HAP-1 (cell line): ENCODE data around the gene VPS13C.

Experiments
- DNase-seq, 2 experiments: peaks; one replicate each; pipeline ENCODE4 v3.0.0-alpha.2; 2016 to 2020; ENCODE audit warnings: low spot score in 2 of 2
- H3K27me3 ChIP-seq: fragments of 250-450 bp; sonication (Bioruptor Pico); 2 replicates; pipeline ENCODE4 v1.5.1; 2020; ENCODE audit warnings: low read depth, mild to moderate bottlenecking, moderate library complexity
- H3K36me3 ChIP-seq: fragments of 250-450 bp; sonication (Bioruptor Pico); replicated peaks from 2 replicates; pipeline ENCODE4 v1.5.1; 2020; ENCODE audit warnings: mild to moderate bottlenecking
- H3K4me1 ChIP-seq: fragments of 250-450 bp; sonication (Bioruptor Pico); 2 replicates; pipeline ENCODE4 v1.5.1; 2020; ENCODE audit warnings: mild to moderate bottlenecking
- H3K4me3 ChIP-seq: fragments of 250-450 bp; sonication (Bioruptor Pico); 2 replicates; pipeline ENCODE4 v1.5.1; 2020; ENCODE audit warnings: mild to moderate bottlenecking, moderate library complexity
- H3K9me3 ChIP-seq: fragments of 250-450 bp; sonication (Bioruptor Pico); 2 replicates; pipeline ENCODE4 v1.5.1; 2020; ENCODE audit warnings: mild to moderate bottlenecking, moderate library complexity
- in situ Hi-C: fragments of 300-500 bp; cut with MboI; formaldehyde crosslinking; loops from 3 replicates; pipeline ENCODE4 v1.14.3; 2020; ENCODE audit warnings: low sequenced_read_pairs, inconsistent platforms, mixed read lengths

The VPS13C gene

GRCh38 chr15:62060113-62060895 lies at the start of gene VPS13C:
Gene VPS13C (minus strand): TSS chr15:62060447. CDS start chr15:62060374, 73 bp downstream.
- H3K27me3 ChIP-seq: no peaks in the 10 kb centered on the region
- peak within 1 kb of the TSS; percentile 88 for H3K4me3 ChIP-seq
- H3K36me3 ChIP-seq: no peaks in the 10 kb centered on the region; the same call in 1 of the 2 replicates
- peaks cover 22% of the 10 kb centered on the region for H3K4me1 ChIP-seq
- DNase-seq: peak; percentile 98 to 100
- in situ Hi-C loops: loop anchor here (10.0 kb wide), 1 partner anchor 196 kb away; no protein-coding TSS in a partner anchor
- no peaks in the 10 kb centered on the region for H3K9me3 ChIP-seq

GRCh38 chr15:62109437-62109836 lies 49.2 kb upstream of the VPS13C start:
- in situ Hi-C loops: no loop called here
- Histone ChIP-seq H3K36me3 (no peaks in the 10 kb centered on the region), H3K4me1 (no peaks in the 10 kb centered on the region), H3K27me3 (no peaks in the 10 kb centered on the region), H3K4me3 (no peak overlapping the region), H3K9me3 (no peaks in the 10 kb centered on the region)
- no peak for DNase-seq

GRCh38 chr15:62108411-62108810 lies 48.2 kb upstream of the VPS13C start:
- H3K9me3 ChIP-seq: no peaks in the 10 kb centered on the region
- no peaks in the 10 kb centered on the region for H3K36me3 ChIP-seq
- H3K4me3 ChIP-seq: no peak overlapping the region
- DNase-seq: no peak
- no peaks in the 10 kb centered on the region for H3K4me1 ChIP-seq
- H3K27me3 ChIP-seq: no peaks in the 10 kb centered on the region
- in situ Hi-C loops: no loop called here

- in situ Hi-C loops: no loop called here
- no peak for DNase-seq
These were observed 47.4 kb upstream of the VPS13C start for GRCh38 chr15:62107571-62108121.

GRCh38 chr15:62106096-62106495 lies 45.8 kb upstream of the VPS13C start:
- no peaks in the 10 kb centered on the region for H3K27me3 ChIP-seq
- H3K36me3 ChIP-seq: no peaks in the 10 kb centered on the region
- no peaks in the 10 kb centered on the region for H3K4me1 ChIP-seq
- no peak for DNase-seq
- H3K4me3 ChIP-seq: no peak overlapping the region
- in situ Hi-C loops: no loop called here
- no peaks in the 10 kb centered on the region for H3K9me3 ChIP-seq

More at GRCh38 chr15:62107571-62108121, 47.4 kb upstream of the VPS13C start:
- Histone ChIP-seq H3K36me3 (no peaks in the 10 kb centered on the region), H3K9me3 (no peaks in the 10 kb centered on the region), H3K4me3 (no peak overlapping the region), H3K4me1 (no peaks in the 10 kb centered on the region), H3K27me3 (no peaks in the 10 kb centered on the region)

GRCh38 chr15:62105266-62105665 lies 45.0 kb upstream of the VPS13C start:
- Histone ChIP-seq H3K9me3 (no peaks in the 10 kb centered on the region), H3K4me1 (no peaks in the 10 kb centered on the region), H3K4me3 (no peak overlapping the region), H3K36me3 (no peaks in the 10 kb centered on the region), H3K27me3 (no peaks in the 10 kb centered on the region)
- in situ Hi-C loops: no loop called here
- no peak for DNase-seq

GRCh38 chr15:62104846-62105245 lies 44.6 kb upstream of the VPS13C start:
- no peaks in the 10 kb centered on the region for H3K9me3 ChIP-seq
- H3K36me3 ChIP-seq: no peaks in the 10 kb centered on the region
- H3K27me3 ChIP-seq: no peaks in the 10 kb centered on the region
- no peak overlapping the region for H3K4me3 ChIP-seq
- in situ Hi-C loops: no loop called here
- no peaks in the 10 kb centered on the region for H3K4me1 ChIP-seq
- DNase-seq: no peak

- H3K4me3 ChIP-seq: no peak overlapping the region
- no peaks in the 10 kb centered on the region for H3K4me1 ChIP-seq
- no peaks in the 10 kb centered on the region for H3K36me3 ChIP-seq
- DNase-seq: no peak
- in situ Hi-C loops: no loop called here
- H3K9me3 ChIP-seq: no peaks in the 10 kb centered on the region
- no peaks in the 10 kb centered on the region for H3K27me3 ChIP-seq
These were observed 44.2 kb upstream of the VPS13C start for GRCh38 chr15:62104401-62104800.

- Histone ChIP-seq H3K9me3 (no peaks in the 10 kb centered on the region), H3K27me3 (no peaks in the 10 kb centered on the region), H3K36me3 (no peaks in the 10 kb centered on the region), H3K4me1 (no peaks in the 10 kb centered on the region), H3K4me3 (no peak overlapping the region)
- in situ Hi-C loops: no loop called here
- no peak for DNase-seq
These were observed 43.2 kb upstream of the VPS13C start for GRCh38 chr15:62103431-62103830.

GRCh38 chr15:62099094-62099601 lies 38.9 kb upstream of the VPS13C start:
- no peaks in the 10 kb centered on the region for H3K4me1 ChIP-seq
- no peak for DNase-seq
- no peak overlapping the region for H3K4me3 ChIP-seq
- no peaks in the 10 kb centered on the region for H3K9me3 ChIP-seq
- in situ Hi-C loops: no loop called here
- H3K27me3 ChIP-seq: no peaks in the 10 kb centered on the region
- no peaks in the 10 kb centered on the region for H3K36me3 ChIP-seq

- no peaks in the 10 kb centered on the region for H3K36me3 ChIP-seq
- in situ Hi-C loops: no loop called here
- H3K4me1 ChIP-seq: no peaks in the 10 kb centered on the region
- no peak overlapping the region for H3K4me3 ChIP-seq
- no peaks in the 10 kb centered on the region for H3K9me3 ChIP-seq
- H3K27me3 ChIP-seq: peaks cover 6% of the 10 kb centered on the region; the same call in 1 of the 2 replicates
- DNase-seq: no peak
These were observed 34.1 kb upstream of the VPS13C start for GRCh38 chr15:62094388-62094787.

GRCh38 chr15:62093809-62094208 lies 33.6 kb upstream of the VPS13C start:
- Histone ChIP-seq H3K36me3 (no peaks in the 10 kb centered on the region), H3K9me3 (no peaks in the 10 kb centered on the region), H3K4me3 (no peak overlapping the region), H3K4me1 (no peaks in the 10 kb centered on the region), H3K27me3 (peaks cover 6% of the 10 kb centered on the region; the same call in 1 of the 2 replicates)
- in situ Hi-C loops: no loop called here
- no peak for DNase-seq

GRCh38 chr15:62090988-62091387 lies 30.7 kb upstream of the VPS13C start:
- Histone ChIP-seq H3K27me3 (peaks cover 6% of the 10 kb centered on the region; the same call in 1 of the 2 replicates), H3K4me1 (no peaks in the 10 kb centered on the region), H3K9me3 (no peaks in the 10 kb centered on the region), H3K36me3 (no peaks in the 10 kb centered on the region), H3K4me3 (no peak overlapping the region)
- in situ Hi-C loops: no loop called here
- DNase-seq: no peak

- Histone ChIP-seq H3K36me3 (no peaks in the 10 kb centered on the region), H3K4me3 (no peak overlapping the region), H3K9me3 (no peaks in the 10 kb centered on the region), H3K4me1 (no peaks in the 10 kb centered on the region), H3K27me3 (peaks cover 6% of the 10 kb centered on the region; the same call in 1 of the 2 replicates)
- DNase-seq: no peak
- in situ Hi-C loops: no loop called here
These were observed 29.4 kb upstream of the VPS13C start for GRCh38 chr15:62089616-62090015.
